HG03196 (cell line): ENCODE measurements around the gene ABCG1.

Experiments used
- ATAC-seq: cut with Tn5 transposase; IDR thresholded peaks from one replicate; pipeline ENCODE4 v1.9.1; 2021; ENCODE audit not compliant: unreplicated experiment

ABCG1 gene

DNA sequence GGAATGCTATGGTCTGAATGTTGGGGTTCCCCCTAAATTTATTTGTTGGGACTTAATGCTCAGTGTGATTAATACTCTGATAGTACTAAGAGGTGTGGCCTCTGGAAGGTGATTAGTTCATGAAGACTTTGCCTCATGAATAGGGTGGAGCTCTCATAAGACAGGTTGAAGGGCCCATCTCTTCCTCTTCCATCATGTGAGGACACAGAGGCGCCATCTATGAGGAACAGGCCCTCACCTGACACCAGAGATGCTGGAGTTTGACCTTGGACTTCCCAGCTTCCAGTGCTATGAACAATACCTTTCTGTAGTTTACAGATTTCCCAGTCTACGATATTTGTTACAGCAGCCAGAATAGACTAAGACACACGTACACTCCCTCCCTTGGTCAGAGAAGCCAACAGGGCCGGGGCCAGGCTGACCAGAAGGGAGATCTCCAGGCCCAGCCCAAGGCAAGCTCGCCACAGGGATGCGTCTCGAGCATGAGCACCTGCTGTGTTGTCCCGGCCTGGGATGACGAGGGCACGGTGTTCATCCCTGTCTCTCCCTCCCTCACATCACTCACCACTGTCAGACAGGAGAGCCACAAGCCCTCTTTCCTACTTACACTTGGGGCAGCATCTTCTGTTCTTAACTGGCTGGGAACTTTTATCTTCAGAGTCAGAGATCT lies 4.7 kb upstream of the ABCG1 start:
- ATAC-seq: no peak

DNA sequence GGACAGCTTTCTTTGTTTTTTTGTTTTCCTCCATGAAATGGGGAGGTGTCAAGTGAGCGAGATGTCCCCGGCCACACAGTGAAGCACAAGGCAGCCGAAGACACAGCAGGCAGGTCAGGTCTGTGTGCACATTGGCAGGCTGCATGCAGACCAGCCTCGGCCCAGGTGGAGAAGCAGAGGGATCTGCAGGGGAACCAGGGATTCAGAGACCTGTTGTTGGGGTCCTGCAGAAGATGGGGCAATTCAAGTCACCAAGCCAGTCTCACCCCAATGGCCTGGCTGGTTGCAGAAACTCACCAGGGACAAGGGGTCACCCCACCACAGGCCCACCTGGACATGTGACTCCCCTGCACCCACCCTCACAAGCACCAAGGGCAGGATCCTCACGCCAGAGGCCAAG lies 4.0 kb upstream of the ABCG1 start:
- ATAC-seq: no peak

DNA sequence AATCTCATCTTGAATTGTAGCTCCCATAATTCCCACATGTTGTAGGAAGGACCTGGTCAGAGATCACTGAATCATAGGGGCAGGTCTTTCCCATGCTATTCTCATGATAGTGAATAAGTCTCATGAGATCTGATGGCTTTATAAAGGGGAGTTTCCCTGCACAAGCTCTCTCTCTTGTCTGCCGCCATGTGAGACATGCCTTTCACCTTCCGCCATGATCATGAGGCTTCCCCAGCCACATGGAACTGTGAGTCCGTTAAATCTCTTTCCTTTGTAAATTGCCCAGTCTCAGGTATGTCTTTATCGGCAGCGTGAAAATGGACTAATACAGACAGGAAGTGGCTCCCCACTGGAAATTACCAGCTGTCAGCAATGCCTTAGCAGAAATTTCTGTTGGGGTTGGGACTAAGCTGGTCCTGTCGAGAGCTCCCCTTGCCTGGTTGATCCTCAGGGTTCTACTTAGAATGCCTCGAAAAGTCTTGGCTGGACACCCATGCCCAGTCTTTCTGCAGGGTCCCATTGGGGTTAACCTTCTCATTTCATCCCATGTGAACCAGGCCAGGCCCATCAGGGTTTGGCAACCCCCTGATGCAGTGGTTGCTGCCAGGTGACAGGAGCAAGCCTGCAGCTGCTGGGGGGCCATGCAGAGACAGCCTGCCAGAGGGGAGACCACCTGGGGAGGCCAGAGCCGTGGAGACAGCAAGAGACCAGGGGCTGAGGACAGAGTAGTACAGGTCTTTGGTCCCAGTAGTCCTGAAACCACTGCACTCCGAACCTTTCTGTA lies 2.8 kb upstream of the ABCG1 start:
- no peak for ATAC-seq

DNA sequence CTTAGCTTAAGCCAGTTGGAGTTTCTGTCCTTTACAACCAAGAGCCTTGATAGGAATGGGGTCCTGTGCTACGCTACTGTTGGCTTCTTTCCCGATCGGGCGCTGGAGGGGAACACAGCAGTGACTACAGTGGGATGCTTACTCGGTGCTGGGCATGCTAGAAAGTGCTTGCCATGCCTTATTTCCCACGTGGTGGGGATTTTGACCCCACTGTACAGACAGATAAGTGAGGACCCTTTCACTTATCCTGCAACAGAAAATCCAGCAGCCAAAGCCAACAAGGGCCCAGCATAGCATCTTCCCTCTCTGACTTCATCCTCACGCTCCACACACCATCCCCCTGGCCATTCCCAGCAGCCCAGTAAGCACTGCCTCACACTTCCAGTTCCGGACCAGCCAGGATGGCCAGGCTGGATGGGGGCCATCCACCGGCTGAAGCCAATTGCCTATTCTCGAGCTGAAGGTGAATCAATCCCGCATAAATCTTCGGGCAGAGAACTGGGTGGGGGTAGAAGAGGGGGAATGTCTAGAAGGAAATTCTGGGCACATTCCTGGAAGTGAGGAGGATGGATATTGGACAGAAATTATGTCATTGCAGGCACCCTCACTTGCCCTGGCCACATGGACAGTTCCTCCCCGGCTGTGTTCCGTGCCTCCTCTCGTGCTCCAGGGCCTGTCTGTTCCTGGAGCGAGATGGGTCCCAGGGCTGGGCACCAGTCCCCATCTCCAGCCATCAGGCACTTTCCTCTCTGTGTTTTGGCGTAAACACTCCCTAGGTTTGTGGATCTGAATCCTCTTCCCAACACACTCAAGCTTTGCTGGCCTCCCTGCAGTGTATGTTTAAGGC lies 2.0 kb upstream of the ABCG1 start:
- no peak for ATAC-seq

DNA sequence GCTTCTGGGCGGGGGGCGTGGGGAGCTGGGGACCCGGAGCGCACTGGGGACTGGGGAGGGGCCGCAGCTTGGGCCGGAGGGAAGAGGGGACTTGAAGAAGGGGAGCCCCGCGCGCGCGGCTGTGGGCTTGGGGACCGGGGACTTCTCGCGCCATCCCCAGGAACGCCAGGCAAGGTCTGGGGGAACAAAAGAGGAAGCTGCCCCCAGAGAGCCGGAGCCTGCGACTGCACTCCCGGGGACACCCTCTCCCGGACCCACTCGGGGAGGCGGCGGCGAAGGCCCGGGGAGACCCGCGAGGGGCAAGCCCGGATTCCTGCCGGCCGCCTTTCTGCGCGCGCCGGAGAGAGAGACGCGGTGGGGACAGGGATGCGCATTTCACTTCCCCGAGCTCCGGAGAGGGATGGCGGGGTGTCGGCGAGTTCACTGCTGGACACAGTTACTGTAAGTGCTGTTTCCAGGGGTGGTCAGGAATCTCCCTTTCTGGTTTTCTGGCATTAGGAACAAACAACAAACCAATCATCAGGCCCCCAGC lies 732 bp downstream of the ABCG1 start:
- no peak for ATAC-seq

GRCh38 chr21:42220138-42220701 lies 1.3 kb downstream of the ABCG1 start:
- no peak for ATAC-seq

DNA sequence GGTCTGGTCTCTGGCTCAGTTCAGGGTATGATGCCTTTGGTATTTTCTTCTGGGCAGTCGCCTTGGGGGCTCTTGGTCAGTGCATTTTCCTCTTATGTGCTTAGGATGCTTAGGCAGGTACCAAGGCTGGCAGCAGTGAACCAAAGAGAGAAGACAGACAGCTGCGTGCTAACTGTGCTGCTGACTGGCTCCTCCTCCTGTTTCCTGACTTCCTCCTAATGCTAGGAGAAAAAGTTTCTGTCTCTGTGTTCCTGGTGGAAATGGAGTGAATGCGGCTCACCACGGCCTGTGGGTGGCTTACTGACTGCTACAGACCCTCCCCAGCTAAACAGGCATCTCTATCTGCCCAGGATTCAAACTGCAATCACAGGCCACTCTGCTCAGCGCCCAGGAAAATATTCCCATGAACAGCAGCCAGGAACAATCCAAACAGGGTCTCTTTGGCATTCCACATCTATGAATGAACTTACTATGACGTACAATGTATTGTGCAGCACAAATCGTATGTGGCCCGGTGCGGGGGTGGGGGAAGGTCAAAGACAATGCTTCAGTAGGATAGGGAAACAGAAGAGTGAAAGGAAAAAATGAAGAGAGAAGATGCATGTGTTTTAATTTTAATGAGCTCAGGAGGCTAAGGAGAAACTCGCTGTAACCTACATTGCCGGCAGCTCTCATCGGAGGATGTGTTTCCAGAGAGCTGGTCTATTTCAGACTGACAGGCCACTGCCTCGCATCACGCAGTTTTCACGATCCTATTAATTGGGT lies 2.8 kb downstream of the ABCG1 start:
- no peak for ATAC-seq

- no peak for ATAC-seq
These were observed 3.4 kb downstream of the ABCG1 start for GRCh38 chr21:42222386-42222785.

- ATAC-seq: no peak
These were observed 4.0 kb downstream of the ABCG1 start for GRCh38 chr21:42222821-42223390.

DNA sequence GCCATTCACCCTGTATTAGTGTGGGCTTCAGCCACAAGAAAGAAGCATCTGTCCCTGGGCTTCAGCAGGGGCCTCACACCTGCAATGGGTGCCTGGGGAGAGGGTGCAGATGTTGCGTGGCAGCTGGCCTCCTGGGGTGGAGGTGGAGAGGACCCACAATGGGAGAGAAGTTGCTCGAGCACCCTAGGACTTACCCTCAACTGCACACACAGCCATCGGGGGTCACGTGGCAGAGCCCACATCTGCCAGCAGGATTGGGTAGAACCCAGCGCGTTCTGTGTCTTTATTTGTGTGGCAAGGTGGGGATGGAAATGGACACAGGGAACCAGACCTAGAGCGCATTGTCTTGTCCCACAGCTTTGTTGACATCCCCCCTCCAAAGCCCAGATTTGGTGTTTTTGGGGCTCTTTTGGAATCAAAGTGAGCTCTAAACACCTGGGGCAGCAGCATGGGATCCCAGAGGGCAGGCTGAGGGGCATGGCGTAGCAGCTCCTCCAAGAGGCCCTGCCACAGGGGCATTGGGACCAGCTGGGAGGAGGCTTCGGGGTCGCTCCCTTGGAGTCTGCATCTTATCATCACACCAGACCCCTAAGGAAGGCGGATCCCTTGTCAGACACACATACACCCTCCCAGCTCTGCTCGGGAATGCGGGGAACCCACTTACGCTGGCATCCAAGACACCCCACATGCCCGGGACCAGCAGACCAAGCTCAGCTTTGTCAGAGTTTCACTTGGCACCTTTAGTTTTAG lies 5.1 kb downstream of the ABCG1 start:
- no peak for ATAC-seq

DNA sequence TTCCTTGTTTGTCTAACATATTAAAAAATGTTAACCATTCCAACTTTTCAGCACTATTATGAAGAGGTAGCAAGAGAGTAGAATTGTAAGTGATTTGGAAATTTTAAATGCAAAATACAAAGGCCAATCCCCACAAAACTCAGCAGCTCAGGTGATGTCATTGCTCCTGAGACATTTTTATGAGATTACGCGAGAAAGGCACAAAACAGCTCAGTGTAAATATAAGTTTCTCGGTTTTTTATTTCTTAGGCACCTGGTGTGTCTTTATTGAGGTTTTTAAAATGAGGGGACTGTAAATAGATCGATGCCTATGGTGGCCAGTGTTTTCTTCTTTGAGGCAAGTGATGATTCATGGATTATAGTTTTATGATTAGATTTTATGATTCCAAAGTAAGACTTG lies 6.1 kb downstream of the ABCG1 start:
- no peak for ATAC-seq

GRCh38 chr21:42225571-42226155 lies 6.7 kb downstream of the ABCG1 start:
- no peak for ATAC-seq

DNA sequence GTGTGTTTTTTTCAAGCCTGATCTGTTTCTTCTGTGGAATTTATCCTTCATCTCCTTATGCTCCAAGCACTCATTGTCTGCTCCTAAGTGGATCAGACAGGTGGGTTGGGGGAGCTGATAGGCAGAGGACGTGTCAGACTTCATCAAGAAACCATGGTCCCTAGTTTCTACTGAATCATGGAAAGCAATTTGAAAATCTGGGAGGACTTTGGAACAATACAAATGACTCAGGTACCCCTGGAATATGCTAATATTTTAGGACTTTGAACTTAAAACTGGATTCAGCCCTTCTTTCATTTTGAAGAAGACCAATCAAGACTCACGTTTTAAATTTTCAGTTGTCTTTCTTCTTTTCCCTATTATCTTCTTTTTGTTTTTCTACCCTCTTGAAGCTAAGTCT lies 7.7 kb downstream of the ABCG1 start:
- ATAC-seq: no peak

- ATAC-seq: peak; percentile 85
These were observed 9.2 kb downstream of the ABCG1 start for GRCh38 chr21:42227909-42228708.

GRCh38 chr21:42228709-42229220 lies 9.8 kb downstream of the ABCG1 start:
- ATAC-seq: no peak

DNA sequence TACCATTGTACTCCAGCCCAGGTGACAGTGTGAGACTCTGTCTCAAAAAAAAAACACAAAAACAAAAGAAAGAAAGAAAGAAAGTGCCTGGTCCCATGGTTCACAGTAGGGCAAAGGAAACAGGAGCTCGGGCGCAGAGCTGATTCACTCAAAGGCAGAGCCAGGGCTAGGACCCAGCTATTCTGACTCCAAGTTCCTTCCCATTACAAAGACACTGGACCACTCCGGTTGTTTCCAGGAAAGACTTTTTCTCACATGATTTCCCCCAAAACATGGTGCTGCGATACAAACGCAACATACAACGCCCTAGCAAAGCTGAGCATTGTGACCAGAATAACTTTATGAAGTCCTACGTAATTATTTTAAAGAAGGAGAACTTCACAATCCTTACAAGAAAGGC lies 10.7 kb downstream of the ABCG1 start:
- ATAC-seq: no peak

GRCh38 chr21:42230178-42230577 lies 11.2 kb downstream of the ABCG1 start:
- no peak for ATAC-seq

GRCh38 chr21:42230636-42231035 lies 11.7 kb downstream of the ABCG1 start:
- ATAC-seq: no peak
